GM21528 (cell line): ENCODE results near the gene ATF7IP2.

Source experiments
- ATAC-seq: cut with Tn5 transposase; IDR thresholded peaks from one replicate; pipeline ENCODE4 v1.9.1; 2021; ENCODE audit warnings: mild to moderate bottlenecking, moderate library complexity; ENCODE audit not compliant: unreplicated experiment, low FRiP score

The ATF7IP2 gene

DNA sequence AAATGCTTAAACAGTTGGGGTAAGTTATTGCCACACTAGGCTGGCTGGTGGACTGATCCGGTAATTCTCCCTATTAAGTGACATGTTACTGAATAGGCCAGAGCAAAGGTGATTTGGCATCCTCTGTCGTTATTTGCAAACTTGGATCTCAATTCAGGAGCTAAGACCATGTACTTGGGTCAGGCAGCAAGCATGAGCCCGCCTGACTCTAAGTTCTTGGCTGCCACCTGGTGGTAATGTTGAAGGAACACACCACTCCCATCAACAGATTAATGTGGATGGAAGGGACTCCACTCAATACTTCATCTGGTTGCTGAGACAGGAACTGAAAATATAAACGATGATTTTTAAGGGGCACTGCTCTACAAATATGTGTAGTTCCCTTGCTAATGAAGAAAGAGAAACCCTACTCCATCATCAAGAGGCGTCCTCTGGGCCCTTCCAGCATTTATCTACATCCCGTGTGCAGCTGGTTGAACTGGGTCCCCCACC, 123.7 kb downstream of the ATF7IP2 start:
- peak; percentile 89 for ATAC-seq

DNA sequence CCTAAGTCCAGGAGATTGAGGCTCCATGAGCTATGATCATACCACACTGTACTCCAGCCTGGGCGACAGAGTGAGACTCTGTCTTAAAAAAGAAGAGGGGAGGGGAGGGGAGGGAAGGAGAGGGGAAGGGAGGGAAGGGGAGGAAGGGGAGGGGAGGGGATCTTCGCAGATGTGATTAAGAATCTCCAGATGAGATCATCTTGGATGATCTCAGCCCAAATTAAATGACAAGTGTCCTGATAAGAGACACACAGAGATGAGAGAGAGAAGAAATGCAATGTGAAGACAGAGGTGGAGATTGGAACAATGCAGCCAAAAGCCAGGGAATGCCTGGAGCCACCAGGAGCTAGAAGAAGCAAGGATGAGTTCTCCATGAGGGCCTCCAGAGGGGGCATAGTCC, 124.4 kb downstream of the ATF7IP2 start:
- ATAC-seq, result no peak

DNA sequence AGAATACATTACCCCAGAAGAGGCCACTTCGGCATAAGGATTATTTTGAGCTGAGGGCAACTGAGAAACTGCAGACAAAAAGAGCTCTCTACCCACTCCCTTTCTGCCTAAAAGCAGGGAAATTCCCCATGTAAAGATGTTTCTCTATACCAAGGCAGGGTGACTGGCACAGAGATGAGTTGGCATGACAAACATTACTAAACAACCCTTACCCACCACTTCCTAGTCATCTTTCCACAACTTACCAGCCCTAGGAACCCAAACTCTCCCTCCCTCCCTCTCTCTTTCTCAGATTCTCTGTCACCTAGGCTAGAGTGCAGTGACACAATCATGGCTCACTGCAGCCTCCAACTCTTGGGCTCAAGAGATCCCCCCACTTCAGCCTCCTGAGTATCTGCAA, 126.0 kb downstream of the ATF7IP2 start:
- ATAC-seq, result no peak

DNA sequence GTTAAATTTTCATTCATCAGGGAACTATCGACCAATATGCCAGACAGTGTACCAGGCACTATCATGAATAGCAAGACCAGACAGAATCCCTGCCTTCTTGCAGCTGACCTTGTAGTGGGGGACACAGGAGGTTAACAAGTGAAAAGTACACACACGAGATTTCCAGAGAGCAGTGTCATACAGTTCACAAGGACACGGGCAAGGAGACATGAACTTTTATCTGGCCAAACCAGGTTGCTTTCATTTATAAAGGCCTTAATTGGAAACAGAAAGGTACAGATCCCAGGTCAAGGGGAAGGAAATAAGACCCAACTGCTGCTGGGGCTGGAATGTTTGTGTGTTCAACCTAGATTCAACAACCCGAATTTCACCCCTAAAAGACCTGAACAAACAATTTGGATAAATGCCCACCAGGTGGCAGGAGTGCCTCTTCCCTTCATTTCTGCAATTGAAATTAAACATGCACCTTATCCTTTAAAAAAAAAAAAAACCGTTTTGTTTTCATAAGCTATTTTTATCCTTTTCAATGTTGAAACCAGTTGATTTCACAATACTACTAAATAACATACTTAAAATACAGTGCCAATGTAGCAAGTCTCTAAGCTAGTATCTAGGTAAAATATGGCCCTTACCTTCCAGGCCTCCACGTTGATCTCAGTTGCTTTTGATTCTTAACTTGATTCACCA, 128.7 kb downstream of the ATF7IP2 start:
- no peak for ATAC-seq

DNA sequence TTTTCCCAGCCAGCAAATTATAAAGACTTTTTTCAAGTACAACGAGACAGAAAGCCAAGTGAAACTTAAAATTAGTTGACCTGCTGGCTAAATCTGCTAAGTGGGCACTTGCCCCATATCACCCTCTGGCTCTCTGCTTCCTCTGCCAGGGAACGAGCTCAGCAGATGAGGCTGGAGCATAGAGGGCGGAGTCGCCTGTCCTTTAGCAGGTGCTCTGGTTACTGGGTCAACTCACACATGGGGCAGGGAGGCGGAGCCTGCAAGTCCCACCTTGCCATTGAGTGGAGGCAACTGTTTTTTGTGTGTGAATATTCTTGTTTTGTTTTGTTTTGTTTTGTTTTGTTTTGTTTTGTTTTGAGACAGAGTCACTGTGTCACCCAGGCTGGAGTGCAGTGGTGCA, 132.0 kb downstream of the ATF7IP2 start:
- no peak for ATAC-seq

DNA sequence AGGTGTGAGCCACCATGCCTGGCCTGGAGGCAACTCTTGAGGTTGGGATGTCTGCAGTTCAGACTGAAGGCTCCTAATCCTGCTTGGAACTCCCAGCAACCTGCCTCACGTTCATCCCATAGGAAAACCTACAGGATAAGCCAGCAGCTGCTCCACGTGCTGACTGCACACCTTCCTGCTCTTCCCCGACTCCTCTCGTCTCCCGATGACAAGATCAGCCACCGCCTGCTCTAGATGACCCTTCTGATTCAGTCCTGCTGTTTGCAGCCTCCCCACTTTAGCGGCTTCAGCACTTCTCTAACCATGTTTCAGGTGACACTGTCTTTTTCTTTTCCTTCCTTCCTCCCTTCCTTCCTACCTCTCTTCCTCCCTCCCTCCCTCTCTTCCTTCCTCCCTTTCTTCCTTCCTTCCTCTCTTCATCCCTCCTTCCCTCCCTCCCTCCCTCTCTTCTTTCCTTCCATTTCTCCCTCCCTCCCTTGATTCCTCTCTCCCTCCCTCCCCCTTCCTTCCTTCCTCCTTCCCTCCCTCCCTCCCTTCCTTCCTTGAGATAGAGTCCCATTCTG, 132.7 kb downstream of the ATF7IP2 start:
- no peak for ATAC-seq

DNA sequence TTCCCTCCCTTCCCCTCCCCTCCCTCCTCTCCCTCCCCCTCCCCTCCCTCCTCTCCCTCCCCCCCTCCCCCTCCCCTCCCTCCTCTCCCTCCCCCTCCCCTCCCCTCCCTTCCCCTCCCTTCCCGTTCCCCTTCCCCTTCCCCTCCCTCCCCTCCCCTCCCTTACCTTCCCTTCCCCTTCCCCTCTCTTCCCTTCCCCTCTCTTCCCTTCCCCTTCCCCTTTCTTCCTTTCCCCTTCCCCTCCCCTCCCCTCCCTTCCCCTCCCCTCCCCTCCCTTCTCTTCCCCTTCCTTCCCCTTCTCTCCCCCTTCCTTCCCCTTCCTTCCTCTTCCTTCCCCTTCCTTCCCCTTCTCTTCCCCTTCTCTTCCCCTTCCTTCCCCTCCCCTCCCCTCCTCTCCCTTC, 133.4 kb downstream of the ATF7IP2 start:
- no peak for ATAC-seq

DNA sequence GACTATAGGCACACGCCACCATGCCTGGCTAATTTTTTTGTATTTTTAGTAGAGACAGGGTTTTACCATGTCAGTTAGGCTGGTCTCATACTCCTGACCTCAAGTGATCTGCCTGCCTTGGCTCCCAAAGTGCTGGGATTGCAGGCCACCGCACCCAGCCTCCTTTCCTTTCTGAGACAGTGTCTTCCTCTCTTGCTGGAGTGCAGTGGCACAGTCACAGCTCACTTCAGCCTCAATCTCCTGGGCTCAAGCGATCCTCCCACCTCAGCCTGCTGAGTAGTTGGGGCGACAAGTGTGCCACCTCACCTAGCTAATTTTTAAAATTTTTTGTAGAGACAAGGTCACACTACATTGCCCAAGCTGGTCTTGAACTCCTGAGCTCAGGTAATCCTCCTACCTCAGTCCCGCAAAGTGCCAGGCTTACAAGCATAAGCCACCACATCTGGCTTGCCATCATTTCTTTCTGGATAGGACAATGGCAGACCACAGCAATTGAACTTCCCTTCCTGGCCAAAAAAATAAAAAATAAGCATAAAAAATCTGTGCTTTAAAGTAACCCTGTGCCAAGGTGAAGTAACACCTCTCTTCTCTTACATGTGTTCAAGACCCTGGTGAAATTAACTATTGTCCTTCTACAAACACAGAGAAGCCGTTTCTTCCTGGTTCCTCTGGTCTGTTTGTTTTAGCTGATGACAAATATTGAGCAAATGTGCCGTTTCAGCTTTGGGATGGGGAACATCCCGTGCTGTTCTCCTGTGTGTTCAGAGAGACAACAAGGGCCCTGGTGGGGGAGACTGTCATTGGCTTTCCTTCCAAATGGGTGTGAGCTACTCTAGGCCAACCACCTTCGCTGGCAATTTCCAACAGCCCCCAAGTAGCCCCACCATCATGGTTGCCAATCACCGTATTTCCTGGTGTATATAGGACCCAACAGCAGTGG, 134.3 kb downstream of the ATF7IP2 start:
- ATAC-seq, result no peak

DNA sequence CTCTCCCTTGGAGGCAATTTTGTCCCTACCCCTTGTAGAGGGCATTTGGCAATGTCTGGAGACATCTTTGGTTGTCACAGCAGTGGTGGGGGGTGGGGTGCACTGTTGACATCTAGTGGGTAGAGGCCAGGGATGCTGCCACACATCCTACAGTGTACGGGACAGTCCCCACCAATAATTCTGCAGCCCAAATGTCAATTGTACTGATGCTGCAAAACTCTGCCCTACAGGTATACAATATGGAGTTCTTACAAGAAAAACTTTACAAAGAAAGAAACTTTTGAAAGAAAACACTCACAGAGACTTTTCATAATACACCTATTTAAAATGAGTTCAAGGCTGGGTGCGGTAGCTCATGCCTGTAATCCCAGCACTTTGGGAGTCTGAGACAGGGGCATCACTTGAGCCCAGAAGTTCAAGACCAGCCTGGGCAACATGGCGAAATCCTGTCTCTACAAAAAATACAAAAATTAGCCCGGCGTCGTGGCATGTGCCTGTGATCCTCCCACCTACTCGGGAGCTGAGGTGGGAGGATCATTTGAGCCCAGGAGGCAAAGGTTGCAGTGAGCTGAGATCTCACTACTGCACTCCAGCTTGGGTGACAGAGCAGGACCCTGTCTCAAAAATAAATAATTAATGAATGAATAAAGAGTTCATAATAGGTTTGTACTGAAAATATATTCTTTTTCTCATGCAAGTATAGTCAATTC, 135.2 kb downstream of the ATF7IP2 start:
- ATAC-seq, result no peak

DNA sequence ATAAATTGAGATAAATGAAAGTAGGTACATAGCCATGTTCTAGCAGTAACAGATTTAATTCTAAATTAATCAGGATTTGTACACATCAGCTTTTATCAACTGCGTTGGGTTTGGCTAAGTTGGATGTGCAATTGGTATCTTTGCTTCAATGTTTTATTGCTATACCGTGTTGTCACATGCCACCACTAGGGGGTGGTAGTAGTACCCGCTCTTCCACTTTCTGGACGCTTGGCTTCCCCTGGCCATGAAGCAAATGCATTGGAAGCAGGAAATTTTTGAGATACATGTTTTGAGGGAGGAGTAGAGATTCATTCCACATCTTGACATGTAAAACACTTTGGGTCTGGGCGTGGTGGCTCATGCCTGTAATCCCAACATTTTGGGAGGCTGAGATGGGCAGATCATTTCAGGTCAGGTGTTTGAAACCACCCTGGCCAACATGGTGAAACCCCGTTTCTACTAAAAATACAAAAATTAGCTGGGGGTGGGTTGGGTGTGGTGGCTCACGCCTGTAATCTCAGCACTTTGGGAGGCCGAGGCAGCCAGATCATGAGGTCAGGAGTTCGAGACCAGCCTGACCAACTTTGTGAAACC, 135.9 kb downstream of the ATF7IP2 start:
- ATAC-seq, result no peak

DNA sequence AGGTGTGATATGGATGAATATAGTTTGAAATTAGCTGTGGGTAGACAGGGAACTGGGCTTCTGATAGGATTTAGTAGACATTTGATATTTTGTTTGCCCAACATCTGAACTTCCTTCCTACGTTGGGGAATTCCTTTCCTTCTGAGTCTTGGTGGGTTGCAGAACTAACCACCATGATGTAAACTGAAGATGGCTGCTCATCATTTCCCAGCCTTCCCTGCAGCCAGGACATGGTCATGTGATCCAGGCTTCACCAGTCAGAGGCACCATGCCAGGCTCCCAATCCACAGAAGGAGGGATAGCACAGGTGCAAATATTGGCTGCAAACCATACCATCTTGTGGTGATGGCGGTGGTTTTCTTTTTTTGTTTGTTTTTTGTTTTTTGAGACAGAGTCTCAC, 137.1 kb downstream of the ATF7IP2 start:
- no peak for ATAC-seq

DNA sequence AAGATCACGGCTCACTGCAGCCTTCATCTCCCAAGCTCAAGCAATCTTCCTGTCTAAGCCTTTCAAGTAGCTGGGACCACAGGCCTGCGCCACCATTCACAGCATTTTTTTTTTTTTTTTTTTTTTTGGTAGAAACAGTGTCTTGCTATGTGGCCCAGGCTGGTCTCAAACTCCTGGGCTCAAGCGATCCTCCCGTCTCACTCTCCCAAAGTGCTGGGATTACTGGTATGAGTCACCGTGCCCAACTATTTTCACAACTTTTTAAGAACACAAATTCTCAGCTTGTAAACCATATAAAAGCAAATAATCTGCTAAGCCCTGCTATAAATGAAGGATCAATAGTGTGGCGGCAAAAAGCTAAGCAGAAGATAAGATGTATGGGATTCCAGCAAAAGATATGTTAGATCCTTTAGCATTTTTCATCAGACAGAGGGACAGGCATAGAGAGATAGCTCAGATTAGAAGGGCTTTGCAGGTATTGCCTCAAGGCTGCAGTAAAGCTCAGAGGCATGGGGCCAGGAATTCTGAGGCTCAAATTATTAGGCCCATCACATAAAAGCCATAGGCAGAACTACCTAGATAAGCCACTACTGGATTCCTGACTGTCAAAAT, 139.5 kb downstream of the ATF7IP2 start:
- no peak for ATAC-seq

DNA sequence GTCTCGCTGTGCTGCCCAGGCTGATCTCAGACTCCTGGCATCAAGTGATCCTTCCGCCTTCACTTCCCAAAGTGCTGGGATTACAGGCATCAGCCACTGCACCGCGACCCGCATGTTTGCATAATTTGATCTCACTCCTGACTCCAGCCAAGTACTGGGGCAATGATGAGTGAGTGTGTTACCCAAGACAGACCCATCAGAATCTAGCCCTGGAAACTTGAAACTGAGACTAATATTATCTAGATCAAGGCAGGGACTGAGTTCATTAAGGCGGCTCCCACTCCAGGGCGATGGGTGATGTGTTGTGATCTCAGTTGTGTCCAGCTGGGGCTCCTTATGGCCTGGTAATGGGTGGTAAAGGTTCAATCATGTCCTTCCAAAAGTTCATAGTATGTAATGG, 141.1 kb downstream of the ATF7IP2 start:
- ATAC-seq, result no peak

DNA sequence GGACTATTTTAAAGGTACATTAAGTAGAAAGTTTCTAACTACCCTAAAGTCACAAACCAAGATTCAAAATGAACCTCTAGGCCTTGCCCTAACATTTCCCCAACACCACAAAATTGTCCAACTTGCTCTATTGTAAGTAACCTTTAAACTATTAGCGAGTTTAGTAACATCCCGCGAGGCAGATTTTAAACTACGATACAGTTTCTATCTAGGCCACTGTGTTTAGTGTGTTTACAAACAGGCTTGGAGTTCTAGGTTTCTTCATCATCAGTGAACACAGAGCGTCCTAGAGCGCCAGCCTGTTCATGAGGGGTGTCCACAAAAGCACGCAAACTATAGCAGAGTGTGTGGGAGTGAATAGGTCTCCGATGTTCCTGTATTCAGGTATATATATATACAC, 142.8 kb downstream of the ATF7IP2 start:
- ATAC-seq, result no peak

DNA sequence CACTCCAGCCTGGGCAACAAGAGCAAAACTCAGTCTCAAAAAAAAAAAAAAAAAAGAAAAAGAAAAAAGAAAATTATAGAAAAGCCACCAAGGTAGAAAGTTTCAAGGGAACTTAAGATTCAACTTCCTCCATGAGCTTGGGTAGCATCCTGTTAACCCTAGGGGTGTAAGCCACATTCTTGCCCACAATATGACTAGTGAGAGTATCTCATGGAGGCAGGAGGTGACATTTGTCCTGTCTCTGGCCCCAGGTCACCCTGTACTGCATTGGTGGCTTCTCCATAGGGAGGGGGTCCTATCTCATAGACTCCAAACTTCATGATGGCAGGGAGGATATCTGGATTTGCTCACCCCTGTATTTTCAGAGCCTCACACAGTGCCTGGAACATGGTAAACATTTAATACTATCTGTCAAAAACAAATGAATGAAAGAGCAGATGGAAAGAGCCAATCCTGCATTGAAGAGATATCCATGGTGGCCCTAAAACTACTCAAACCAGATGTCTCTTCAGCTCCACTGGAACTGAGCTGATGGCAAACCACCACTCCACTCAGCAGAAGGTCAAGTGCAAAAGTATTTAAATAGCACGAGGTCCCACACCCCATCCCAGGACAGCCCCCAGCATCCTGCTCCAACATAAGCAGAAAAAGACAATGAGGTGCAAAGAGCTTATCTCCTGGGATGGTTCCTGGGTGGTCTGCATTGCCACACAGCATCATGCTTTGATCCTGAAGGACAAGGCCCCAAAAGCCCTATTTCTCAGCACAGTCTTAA, 144.2 kb downstream of the ATF7IP2 start:
- no peak for ATAC-seq

DNA sequence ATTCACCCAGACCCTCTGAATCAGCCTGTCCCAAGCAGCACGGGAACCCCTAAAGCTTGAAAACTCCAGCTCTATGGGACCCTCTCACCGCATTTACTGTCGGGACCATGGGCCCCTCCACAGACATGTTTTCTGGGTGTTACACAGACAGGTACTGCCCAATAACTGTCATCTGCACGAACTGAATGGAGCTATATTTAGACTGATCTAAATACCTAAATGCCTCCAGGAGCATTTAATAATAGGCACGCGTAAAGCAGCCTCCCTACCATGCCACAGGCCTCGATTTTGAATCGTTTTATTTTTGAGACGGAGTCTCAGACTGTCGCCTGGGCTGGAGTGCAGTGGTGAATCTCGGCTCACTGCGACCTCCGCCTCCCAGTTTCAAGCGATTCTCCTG, 144.8 kb downstream of the ATF7IP2 start:
- ATAC-seq, result no peak

DNA sequence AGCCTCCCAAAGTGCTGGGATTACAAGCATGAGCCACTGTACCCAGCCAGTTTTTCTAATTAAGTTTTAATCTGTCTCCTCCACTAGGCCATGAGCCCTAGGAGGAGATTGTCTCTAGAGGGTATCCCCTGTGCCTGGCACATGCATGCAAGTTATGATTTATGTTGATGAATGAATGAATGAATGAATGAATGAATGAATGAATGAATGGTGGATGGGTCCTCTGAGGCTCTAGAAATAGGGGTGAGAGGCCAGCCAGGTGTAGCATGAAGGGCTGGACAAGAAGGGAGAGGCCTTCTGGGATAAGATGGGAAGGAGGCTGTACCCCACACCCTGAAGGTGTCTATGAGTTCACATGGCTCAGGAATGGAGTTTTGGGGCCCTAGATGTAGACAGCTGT, 145.7 kb downstream of the ATF7IP2 start:
- ATAC-seq, result no peak
